GM23338 (cell line): ENCODE measurements around the gene SH3TC1. TPM values are rescaled to one million over a fixed set of nuclear protein-coding genes. Genes with fewer than 3 reads are reported as not detected.

Experiments used
- ATAC-seq: fragments of 200-7000 bp; cut with Tn5 transposase; 3 replicates; pipeline ENCODE4 v1.9.1; 2020
- DNase-seq: peaks from one replicate; pipeline ENCODE4 v3.0.0-alpha.2; 2015; ENCODE audit warnings: low spot score
- H2AFZ ChIP-seq: fragments of 200-600 bp; sonication (generic); 2 replicates; pipeline ENCODE4 v1.8.0; 2016; ENCODE audit warnings: antibody characterized with exemption, mild to moderate bottlenecking, moderate library complexity
- H3F3A ChIP-seq: fragments of 200-600 bp; sonication (generic); replicated peaks from 2 replicates; pipeline ENCODE4 v1.8.0; 2017; ENCODE audit warnings: antibody characterized with exemption, mixed run types, low read depth
- H3K27ac ChIP-seq: fragments of 200-600 bp; sonication (generic); 2 replicates; pipeline ENCODE4 v1.6.1; 2016; ENCODE audit warnings: low read depth
- H3K27me3 ChIP-seq: fragments of 200-600 bp; sonication (generic); 2 replicates; pipeline ENCODE4 v1.8.0; 2016; ENCODE audit warnings: mild to moderate bottlenecking, mixed run types, moderate library complexity; ENCODE audit not compliant: insufficient read depth
- H3K36me3 ChIP-seq: fragments of 200-600 bp; sonication (generic); 2 replicates; pipeline ENCODE4 v1.8.0; 2016; ENCODE audit warnings: mild to moderate bottlenecking; ENCODE audit not compliant: insufficient read depth
- H3K4me1 ChIP-seq: fragments of 200-600 bp; sonication (generic); 2 replicates; pipeline ENCODE4 v1.8.0; 2016; ENCODE audit warnings: mild to moderate bottlenecking, moderate library complexity; ENCODE audit not compliant: insufficient read depth
- H3K4me2 ChIP-seq: fragments of 200-600 bp; sonication (generic); 2 replicates; pipeline ENCODE4 v1.7.1; 2017; ENCODE audit warnings: mixed run types
- H3K4me3 ChIP-seq: fragments of 200-600 bp; sonication (generic); 2 replicates; pipeline ENCODE4 v1.6.1; 2016; ENCODE audit warnings: mixed run types
- H3K79me2 ChIP-seq: fragments of 200-600 bp; sonication (generic); replicated peaks from 2 replicates; pipeline ENCODE4 v1.8.0; 2017; ENCODE audit warnings: mild to moderate bottlenecking; ENCODE audit not compliant: insufficient read depth
- H3K9me2 ChIP-seq: fragments of 200-600 bp; sonication (generic); 2 replicates; pipeline ENCODE4 v1.8.0; 2017; ENCODE audit not compliant: insufficient read depth
- H4K20me1 ChIP-seq: fragments of 200-600 bp; sonication (generic); replicated peaks from 2 replicates; pipeline ENCODE4 v1.8.0; 2017; ENCODE audit warnings: mild to moderate bottlenecking; ENCODE audit not compliant: insufficient read depth
- H3K27ac Mint-ChIP-seq: 2 replicates; pipeline ENCODE4 v1.8.0; 2020; ENCODE audit warnings: inconsistent platforms, mild to moderate bottlenecking, moderate library complexity, mixed read lengths
- H3K27me3 Mint-ChIP-seq: 3 replicates; pipeline ENCODE4 v1.8.0; 2022; ENCODE audit warnings: low read depth, mild to moderate bottlenecking, moderate library complexity, mixed read lengths, inconsistent platforms; ENCODE audit not compliant: insufficient read depth, poor library complexity
- H3K36me3 Mint-ChIP-seq: 3 replicates; pipeline ENCODE4 v1.8.0; 2021; ENCODE audit warnings: low read depth, mild to moderate bottlenecking, inconsistent platforms, moderate library complexity, mixed read lengths
- H3K4me1 Mint-ChIP-seq: 3 replicates; pipeline ENCODE4 v1.8.0; 2020; ENCODE audit warnings: mild to moderate bottlenecking, inconsistent platforms, mixed read lengths
- H3K4me3 Mint-ChIP-seq: 3 replicates; pipeline ENCODE4 v1.8.0; 2021; ENCODE audit warnings: moderate library complexity, mild to moderate bottlenecking, inconsistent platforms, mixed read lengths
- H3K9me3 Mint-ChIP-seq: 3 replicates; pipeline ENCODE4 v1.8.0; 2020; ENCODE audit warnings: moderate library complexity, mild to moderate bottlenecking, inconsistent platforms, mixed read lengths
- EZH2phosphoT487 ChIP-seq: fragments of 200-600 bp; sonication (generic); IDR thresholded peaks from one replicate; pipeline ENCODE4 v1.8.1; 2018; ENCODE audit warnings: antibody characterized with exemption; ENCODE audit not compliant: unreplicated experiment
- POLR2AphosphoS5 ChIP-seq: IDR thresholded peaks from 2 replicates; pipeline ENCODE4 v1.6.1; 2016; ENCODE audit warnings: antibody characterized with exemption, low read depth
- STAT1 ChIP-seq: IDR thresholded peaks from one replicate; pipeline ENCODE4 v1.6.1; 2016; ENCODE audit warnings: antibody characterized with exemption; ENCODE audit not compliant: unreplicated experiment
- ZNF331 ChIP-seq: fragments of 250-450 bp; sonication (Bioruptor Pico); IDR thresholded peaks from 2 replicates; pipeline ENCODE4 v1.5.0; 2020; ENCODE audit warnings: low read depth, mild to moderate bottlenecking, moderate library complexity
- polyA plus RNA-seq: library from polyadenylated mRNA; unstranded; fragments of >200 nt; fragmentation: Nextera tagmentation; extraction: Ambion mirVana; gene quantifications from 2 replicates; pipeline ENCODE4 v1.2.1, GENCODE V29; 2016
- total RNA-seq: library from RNA; depleted of rRNA; stranded (reverse); fragments of >200 nt; shearing (Covaris generic); gene quantifications from 2 replicates; pipeline ENCODE4 v1.2.3, GENCODE V29; 2014
- TF ChIP-seq, protein P1 (sequence below): IDR thresholded peaks from one replicate; pipeline ENCODE4 v1.6.1; 2018; ENCODE audit warnings: antibody characterized with exemption; ENCODE audit not compliant: unreplicated experiment
- TF ChIP-seq, protein P2 (sequence below): fragments of 250-450 bp; sonication (Bioruptor Pico); IDR thresholded peaks from 2 replicates; pipeline ENCODE4 v1.5.0; 2020; ENCODE audit warnings: mild to moderate bottlenecking, moderate library complexity

Gene SH3TC1
- total and polyA plus RNA-seq, 2 experiments from 2014 or later, result 0.07 TPM; not detected in 1

DNA sequence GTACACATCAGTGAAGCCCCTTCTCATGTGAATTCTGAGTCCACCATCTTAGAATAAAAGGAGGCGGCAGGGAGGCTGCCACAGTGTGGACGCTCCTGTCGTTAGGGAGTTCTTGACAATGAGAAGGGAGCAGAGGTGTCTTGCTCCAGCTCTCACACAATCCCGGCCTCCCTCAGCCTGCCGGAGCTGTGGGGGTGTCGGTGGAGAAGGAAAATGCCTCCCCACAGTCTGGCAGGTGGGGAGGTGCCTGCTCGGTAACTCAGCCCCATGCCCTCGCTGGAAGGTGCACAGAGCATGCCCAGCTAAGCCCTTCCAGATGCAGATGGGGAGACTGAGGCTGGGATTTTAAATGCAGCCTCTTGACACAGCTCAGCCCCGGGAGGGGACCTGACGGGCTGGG, 20.0 kb upstream of the SH3TC1 start:
- no peak for DNase-seq
- no peak for ATAC-seq

More for the DNA sequence above, 20.0 kb upstream of the SH3TC1 start:
- Mint-ChIP-seq H3K4me3 (no peak overlapping the region), H3K4me1 (0 out of 3 replicates have a peak, but pooled peaks cover 2% of the 10 kb centered on the region), H3K27ac (no peak overlapping the region), H3K9me3 (no peaks in the 10 kb centered on the region), H3K36me3 (no peaks in the 10 kb centered on the region), H3K27me3 (peaks cover 2% of the 10 kb centered on the region)
- Histone ChIP-seq H3K4me1 (no peaks in the 10 kb centered on the region), H3K27me3 (no peaks in the 10 kb centered on the region), H3K4me2 (no peak overlapping the region), H3K79me2 (no peaks in the 10 kb centered on the region), H3K4me3 (no peak overlapping the region), H3F3A (peaks cover 7% of the 10 kb centered on the region; the same call in 1 of the 2 replicates), H3K9me2 (no peaks in the 10 kb centered on the region), H2AFZ (no peak overlapping the region), H3K27ac (no peak overlapping the region), H3K36me3 (no peaks in the 10 kb centered on the region), H4K20me1 (no peaks in the 10 kb centered on the region)
- TF ChIP-seq STAT1 (no peak), EZH2phosphoT487 (no peak), ZNF331 (CRISPR knock-in tag) (no peak), POLR2AphosphoS5 (no peak)
- TF ChIP-seq, protein P1, sequence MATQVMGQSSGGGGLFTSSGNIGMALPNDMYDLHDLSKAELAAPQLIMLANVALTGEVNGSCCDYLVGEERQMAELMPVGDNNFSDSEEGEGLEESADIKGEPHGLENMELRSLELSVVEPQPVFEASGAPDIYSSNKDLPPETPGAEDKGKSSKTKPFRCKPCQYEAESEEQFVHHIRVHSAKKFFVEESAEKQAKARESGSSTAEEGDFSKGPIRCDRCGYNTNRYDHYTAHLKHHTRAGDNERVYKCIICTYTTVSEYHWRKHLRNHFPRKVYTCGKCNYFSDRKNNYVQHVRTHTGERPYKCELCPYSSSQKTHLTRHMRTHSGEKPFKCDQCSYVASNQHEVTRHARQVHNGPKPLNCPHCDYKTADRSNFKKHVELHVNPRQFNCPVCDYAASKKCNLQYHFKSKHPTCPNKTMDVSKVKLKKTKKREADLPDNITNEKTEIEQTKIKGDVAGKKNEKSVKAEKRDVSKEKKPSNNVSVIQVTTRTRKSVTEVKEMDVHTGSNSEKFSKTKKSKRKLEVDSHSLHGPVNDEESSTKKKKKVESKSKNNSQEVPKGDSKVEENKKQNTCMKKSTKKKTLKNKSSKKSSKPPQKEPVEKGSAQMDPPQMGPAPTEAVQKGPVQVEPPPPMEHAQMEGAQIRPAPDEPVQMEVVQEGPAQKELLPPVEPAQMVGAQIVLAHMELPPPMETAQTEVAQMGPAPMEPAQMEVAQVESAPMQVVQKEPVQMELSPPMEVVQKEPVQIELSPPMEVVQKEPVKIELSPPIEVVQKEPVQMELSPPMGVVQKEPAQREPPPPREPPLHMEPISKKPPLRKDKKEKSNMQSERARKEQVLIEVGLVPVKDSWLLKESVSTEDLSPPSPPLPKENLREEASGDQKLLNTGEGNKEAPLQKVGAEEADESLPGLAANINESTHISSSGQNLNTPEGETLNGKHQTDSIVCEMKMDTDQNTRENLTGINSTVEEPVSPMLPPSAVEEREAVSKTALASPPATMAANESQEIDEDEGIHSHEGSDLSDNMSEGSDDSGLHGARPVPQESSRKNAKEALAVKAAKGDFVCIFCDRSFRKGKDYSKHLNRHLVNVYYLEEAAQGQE, result no peak
- TF ChIP-seq, protein P2, sequence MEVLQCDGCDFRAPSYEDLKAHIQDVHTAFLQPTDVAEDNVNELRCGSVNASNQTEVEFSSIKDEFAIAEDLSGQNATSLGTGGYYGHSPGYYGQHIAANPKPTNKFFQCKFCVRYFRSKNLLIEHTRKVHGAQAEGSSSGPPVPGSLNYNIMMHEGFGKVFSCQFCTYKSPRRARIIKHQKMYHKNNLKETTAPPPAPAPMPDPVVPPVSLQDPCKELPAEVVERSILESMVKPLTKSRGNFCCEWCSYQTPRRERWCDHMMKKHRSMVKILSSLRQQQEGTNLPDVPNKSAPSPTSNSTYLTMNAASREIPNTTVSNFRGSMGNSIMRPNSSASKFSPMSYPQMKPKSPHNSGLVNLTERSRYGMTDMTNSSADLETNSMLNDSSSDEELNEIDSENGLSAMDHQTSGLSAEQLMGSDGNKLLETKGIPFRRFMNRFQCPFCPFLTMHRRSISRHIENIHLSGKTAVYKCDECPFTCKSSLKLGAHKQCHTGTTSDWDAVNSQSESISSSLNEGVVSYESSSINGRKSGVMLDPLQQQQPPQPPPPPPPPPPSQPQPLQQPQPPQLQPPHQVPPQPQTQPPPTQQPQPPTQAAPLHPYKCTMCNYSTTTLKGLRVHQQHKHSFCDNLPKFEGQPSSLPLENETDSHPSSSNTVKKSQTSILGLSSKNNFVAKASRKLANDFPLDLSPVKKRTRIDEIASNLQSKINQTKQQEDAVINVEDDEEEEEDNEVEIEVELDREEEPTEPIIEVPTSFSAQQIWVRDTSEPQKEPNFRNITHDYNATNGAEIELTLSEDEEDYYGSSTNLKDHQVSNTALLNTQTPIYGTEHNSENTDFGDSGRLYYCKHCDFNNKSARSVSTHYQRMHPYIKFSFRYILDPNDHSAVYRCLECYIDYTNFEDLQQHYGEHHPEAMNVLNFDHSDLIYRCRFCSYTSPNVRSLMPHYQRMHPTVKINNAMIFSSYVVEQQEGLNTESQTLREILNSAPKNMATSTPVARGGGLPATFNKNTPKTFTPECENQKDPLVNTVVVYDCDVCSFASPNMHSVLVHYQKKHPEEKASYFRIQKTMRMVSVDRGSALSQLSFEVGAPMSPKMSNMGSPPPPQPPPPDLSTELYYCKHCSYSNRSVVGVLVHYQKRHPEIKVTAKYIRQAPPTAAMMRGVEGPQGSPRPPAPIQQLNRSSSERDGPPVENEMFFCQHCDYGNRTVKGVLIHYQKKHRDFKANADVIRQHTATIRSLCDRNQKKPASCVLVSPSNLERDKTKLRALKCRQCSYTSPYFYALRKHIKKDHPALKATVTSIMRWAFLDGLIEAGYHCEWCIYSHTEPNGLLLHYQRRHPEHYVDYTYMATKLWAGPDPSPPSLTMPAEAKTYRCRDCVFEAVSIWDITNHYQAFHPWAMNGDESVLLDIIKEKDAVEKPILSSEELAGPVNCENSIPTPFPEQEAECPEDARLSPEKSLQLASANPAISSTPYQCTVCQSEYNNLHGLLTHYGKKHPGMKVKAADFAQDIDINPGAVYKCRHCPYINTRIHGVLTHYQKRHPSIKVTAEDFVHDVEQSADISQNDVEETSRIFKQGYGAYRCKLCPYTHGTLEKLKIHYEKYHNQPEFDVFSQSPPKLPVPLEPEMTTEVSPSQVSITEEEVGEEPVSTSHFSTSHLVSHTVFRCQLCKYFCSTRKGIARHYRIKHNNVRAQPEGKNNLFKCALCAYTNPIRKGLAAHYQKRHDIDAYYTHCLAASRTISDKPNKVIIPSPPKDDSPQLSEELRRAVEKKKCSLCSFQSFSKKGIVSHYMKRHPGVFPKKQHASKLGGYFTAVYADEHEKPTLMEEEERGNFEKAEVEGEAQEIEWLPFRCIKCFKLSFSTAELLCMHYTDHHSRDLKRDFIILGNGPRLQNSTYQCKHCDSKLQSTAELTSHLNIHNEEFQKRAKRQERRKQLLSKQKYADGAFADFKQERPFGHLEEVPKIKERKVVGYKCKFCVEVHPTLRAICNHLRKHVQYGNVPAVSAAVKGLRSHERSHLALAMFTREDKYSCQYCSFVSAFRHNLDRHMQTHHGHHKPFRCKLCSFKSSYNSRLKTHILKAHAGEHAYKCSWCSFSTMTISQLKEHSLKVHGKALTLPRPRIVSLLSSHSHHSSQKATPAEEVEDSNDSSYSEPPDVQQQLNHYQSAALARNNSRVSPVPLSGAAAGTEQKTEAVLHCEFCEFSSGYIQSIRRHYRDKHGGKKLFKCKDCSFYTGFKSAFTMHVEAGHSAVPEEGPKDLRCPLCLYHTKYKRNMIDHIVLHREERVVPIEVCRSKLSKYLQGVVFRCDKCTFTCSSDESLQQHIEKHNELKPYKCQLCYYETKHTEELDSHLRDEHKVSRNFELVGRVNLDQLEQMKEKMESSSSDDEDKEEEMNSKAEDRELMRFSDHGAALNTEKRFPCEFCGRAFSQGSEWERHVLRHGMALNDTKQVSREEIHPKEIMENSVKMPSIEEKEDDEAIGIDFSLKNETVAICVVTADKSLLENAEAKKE (CRISPR knock-in tag), result no peak
